CD4-positive, alpha-beta T cell treated with Interleukin-17A for 1 hour (primary cell): ENCODE data around the gene NAPG.
"Not testable (repeated sequence)": the region's sequence is repeated elsewhere in the genome, so short reads cannot be mapped to it uniquely, and the experiment has no call there.

Experiments used
- DNase-seq: peaks from one replicate; pipeline ENCODE4 v3.0.0-alpha.2; 2020

Gene NAPG

DNA sequence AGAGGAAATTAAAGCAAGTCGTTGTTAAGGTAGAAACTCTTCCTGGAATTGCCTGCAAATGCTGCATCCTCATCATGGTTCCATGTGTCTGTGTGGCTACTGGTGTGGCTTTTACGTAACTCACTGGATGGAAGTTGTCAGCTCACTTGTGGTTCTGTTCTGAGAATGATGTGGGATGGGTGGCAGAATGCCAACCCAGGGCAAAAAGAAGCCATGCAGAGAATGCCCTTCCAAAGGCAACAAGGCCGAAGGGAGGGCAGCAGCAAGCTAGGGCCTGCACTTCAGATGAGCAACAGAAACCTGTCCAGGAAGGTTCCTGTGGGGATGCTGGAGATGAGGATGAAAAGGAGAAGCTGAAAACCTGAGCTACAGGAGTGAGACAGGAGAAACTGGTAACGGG is 10.4 kb upstream of the NAPG start:
- no peak for DNase-seq

DNA sequence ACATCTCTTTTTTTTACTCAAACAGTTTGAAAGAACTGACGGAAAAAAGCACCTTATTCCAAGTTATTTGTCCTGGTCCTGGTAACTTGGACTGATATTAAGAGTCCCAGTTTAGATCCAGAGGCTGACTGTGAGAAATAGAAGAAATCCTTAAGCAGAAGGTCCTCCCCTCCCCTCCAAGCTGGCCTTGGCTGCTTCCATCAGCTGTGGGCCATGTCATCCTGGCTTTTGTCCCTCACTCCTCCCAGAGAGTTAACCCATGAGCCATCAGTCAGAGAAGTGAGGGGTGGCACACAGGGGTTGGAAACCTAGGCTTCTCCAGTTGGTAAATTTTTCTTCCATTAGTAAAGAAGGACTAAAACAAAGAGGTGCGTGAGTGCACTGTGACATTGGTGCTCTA is 9.7 kb upstream of the NAPG start:
- no peak for DNase-seq

DNA sequence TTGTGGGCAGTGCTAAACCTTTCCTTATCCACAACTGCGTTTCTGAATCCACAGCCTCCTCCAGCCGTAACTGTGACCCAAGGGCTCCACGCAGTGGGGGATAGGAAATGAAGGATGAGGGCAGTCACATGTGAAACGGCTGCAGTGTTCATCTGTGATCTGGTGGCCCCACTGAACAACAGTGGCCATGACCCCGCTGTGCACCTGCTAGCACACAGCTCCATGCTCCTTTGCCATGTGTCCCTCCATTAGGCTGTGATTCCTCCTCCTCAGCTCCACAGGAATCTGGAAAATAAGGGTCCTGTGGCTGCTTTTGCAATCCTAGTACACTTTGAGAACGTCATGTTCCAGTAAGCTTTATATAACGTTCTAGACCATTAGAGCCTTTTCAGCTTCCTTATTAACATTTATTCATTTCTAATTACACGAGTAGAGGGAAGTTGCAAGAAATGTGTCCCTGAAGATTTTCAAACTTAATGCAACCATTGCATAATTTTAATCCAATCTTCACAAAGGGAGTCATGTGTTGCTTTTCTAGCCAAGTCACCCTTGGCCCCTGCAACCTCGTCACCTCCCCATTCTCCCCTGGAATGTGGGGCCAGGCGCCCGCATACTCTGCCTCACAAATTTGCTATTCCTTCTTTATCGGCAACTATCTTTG is 7.1 kb upstream of the NAPG start:
- DNase-seq = no peak

DNA sequence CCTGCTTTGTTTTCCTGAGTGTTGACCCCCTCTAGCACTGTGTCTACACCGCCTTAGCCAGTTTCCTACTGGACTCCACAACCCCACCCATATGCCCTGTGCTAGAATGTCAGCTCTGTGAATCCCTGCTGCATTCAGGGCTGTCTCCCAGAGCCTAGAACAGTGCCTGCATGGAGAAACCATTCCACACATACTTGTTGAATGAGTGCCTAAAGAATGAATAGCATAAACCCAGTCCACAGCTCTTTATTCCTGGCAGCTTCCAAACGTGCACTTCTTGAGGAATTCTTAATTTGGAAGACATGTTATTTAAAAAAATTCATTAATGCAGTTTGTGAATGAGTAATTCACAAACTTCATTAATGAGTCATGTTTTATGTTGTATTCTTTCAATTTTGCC is 6.5 kb upstream of the NAPG start:
- no peak for DNase-seq

DNA sequence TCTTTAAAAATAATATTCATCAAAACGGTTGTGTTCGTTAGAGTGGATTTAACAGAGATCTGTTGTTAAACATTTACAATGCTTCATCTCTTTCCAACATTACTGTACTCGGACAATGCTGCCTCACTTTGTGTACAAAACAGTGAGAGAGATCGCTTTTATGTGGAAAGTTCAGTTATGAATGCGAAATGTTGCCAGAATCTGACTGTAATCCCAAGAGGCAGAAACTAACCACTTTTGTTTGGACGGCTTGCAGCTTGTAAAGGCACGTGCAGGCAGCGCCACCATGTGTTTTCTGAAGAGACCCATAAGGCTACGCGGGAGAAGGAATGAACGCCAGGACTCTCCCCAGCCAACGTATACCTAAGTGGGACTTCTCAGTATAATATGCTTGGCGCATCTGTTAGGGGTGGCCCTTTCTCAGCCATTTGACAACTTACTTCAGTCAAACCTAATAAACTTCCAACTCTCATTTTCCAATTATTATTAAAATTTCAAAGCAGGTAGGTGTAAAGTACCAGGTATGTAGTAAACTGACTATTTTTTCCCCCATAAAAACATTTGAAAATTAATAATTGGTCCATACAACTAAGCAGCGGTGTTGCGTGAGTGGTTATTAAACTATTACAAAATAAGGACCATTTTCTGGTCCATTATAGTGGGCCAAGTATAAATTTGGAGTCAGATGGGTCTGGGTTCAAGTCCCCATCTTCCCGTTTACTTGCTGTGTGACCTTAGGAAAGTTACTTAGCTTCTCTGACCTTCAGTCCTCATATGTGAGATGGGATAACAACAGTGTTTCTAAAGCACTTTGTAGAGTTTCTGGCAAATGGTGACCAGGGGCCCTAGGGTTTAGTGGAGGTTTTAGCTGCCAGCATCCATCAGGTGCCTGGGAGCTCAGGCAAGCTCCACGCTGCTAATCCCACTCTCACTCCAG is 5.6 kb upstream of the NAPG start:
- DNase-seq = peak; percentile 66

DNA sequence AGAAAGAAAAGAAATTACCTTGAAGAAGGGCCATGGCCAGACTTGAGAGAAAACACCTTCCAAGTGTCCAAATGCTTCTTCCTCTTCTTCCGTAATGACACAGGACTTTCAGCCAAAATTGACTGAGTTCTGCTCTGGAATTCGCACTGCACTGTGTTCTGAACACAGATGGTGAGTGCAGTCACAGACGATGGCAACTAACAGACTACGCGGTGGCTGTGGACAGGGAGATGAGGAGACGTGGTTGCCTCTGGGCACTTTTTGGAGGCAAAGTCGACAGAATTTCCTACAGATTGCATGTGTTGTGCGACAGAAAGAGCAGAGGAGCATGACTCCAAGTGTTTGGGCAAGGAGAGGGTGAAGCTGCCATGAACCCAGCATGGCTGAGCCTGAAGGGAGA is 4.3 kb upstream of the NAPG start:
- no peak for DNase-seq

DNA sequence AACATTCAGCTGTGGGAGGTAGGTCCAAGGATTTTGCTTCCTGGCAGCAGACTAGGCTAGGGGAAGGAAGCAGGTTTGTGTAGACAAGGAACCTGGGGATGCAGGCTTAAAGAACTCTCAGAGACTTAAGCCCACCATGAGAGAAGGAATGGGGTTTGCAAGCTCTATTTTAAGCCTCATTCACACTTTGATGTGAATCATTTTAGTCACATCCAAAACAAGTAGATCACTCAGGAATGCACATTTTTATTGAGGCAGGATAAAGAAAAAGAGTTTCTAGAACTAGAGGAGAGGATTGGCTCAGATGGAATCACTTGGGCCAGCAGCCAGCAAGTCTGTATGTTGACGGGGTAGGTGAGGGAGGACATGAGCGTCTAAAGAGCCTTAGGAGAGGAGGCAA is 3.3 kb upstream of the NAPG start:
- DNase-seq = no peak

DNA sequence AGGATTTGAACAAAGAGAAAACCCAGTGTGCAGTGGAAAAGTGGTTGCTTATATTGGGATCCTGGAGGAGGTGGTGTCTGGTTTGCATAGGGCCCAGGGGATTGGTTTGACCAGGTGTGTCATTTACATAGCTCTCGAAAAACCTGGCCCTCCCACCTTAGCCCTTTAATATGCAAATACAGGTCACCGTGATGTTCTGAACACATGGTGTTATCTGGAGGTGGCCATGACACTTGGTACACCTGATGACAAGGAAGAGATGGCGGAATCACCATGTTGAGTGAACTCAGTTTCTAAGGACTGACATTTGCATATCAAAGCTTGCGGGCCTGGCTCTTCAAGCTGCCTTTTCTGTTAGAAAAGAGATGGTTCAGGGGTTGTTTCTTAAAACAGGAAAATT is 2.3 kb upstream of the NAPG start:
- no peak for DNase-seq

DNA sequence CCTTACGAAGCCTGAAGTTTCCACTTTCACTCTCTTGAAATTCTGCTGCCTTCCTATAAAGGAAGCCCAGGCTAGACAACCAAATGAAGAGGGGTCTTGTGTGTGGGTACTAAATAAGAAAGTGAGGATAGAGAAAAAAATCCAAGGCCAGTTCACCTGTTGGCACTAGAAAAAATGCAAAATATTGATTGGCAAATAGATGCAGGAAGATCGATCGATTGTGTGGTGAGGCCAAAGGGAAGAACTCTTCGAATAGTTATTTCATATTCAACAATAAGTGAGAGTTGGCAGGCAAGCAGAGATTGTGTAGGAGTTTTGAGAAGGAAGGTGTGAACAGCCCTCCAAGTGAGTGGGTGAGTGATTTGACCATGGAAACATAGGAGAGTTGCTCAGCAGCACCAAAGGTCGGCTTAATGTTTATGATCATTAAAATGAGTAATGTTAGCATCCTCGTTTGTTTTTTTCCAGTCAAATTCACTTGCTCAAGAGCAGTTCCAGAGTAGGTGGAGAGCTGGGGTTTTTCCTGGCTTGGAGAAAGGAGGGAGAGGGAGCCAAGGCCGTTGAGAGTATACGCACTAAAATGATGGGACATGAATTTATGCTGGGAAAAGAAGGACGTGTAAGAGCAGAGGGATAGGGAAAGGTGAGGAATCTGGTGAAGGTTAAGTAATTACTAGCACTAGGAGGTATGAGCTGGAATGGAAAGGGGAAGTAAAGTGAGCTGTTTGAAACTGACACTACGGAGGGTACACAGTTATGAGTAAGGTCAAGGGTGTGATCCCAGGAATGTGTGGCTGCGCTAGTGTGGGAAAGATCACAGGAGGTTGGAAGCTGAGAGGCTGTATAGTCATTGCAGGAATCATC is 1.1 kb upstream of the NAPG start:
- DNase-seq = no peak

DNA sequence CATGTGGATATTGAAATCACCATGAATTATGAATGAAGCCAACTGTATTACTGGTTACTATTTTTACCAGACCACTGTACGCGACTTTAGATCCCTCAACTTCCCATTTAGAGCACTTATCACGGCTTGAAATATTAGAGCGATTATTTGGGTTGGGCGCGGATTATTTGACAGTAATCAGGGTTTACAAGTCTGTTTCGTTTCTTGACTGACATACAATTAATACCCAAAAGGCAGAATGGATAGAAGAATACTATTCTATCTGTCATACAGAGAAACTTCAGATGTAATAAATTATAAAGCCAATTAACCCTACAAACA is 496 bp upstream of the NAPG start:
- DNase-seq = no peak

DNA sequence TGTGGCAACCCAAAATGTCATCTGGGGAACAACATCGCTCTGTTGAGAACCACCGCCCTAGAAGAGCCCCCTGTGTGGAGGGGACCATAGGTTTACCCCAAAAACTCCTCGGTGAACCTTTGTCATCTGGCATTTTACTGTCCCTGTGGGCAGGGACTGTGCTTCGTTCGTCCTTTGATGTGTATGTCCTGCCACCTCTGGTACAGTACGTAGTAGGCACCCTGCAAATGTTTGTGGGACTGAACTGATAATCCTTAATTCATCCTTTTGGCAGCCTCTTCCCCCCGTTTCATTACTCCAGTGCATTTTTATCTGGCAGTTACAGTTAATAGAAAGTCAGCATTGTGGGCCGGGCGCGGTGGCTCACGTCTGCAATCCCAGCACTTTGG is 728 bp downstream of the NAPG start:
- DNase-seq = no peak

DNA sequence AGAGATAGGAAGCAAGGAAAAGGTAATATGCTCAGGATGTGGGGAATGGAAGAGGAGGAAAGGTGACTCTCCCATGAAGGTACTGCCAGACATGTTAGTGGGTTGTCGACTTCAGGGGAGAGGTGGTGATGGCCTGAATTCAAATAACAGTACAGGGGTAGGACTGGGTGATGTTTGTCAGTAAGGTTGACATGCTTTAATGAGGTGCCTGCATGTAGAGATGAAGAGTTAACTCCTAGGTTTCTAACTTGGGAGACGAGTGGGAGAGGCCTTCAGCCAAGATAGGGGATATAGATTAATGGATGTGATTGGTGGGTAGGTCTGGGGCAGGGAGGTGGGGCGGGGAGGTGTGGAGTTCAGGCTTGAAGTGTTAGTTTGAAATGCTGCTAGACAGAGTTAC is 2.6 kb downstream of the NAPG start:
- DNase-seq = no peak

DNA sequence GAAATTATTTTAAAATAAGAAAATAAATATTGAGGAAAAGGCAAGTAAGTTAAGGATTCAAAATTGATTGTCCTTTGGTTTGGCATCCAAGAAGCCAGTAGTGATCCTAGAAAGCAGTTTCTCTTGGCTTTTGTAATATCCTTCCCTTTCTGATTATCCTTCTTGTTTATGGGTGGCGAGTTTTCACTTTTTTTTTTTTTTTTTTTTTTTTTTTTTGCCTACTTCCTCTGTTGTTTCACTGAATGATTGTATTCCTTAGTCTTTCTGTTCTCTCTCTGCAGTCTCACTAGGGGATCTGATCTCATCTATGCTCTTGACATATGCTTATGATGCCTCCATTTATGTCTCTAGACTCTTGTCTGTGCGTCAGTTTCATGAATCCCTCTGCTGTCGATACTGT is 4.2 kb downstream of the NAPG start:
- no peak for DNase-seq

DNA sequence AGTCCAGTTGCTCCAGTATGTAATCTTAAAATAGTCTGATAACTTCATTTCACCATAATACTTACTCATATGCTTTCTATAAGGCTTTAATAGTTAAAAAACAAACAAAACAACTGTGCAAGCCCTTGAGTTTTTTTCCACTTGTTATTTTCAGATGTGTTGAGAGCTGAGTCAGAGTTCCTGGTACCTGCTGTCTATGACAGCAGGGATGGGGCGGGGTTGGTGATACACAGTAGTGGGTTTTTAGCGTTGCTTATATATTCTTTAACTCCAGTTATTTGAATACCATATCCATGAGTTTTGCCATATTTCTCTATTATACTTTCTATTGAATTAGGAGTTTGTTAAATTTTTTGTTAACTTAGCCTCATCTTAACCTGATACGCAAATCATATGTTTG is 5.0 kb downstream of the NAPG start:
- DNase-seq = no peak

DNA sequence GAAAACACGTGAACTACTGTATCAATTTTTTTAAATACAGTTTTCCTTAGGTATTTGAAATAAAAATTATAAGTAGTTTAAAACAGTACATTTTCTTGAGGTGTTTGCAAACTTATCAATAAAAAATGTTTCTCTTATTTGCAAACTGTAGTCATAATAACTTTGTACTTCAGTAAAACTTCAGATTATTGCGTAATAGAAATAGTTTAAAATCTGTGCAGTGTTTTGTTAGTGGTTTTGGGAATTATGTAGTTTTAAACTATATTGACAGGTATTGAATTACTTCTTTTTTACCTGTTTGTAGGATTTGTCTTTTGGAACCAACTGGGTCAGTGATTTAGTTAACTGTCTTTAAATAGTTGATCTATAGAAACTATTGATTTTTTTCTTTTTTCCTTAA is 7.3 kb downstream of the NAPG start:
- DNase-seq = no peak

DNA sequence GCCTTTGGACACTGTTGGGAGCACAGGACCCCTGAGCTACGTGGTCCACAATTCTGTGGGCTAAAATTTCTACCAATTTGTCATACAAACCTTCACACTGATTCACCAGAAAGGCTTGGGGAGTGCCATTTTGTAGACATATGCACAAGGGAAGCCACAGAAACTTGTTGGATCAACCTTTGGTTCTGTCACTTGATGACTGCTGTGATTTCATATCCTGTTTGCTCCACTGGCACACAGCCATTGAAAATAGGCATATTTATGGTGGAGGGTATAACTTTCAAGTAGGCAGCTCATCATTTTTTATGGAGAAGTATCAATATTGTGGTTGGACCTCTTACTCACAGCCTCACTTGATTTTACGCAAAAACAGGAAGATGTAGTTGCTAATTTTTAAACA is 10.5 kb downstream of the NAPG start:
- DNase-seq = no peak

DNA sequence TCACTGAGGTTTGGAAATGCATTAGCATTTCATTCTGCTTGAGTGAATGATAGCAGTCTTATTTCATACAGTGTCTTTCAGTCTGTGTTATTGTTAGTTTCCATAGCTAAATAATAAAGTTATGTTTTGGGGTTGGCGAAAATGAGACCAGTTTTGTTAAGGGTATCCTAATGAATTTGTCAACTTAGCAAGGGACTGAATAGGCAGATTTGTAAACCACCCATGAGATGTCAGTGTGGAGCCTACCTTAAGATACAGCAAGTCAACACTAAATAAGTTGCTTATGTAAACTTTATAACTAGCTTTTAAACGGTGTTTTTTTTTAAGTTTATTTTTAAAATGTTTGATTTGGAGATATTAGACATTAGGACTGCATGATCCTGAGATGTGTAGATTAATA is 11.9 kb downstream of the NAPG start:
- DNase-seq = no peak

DNA sequence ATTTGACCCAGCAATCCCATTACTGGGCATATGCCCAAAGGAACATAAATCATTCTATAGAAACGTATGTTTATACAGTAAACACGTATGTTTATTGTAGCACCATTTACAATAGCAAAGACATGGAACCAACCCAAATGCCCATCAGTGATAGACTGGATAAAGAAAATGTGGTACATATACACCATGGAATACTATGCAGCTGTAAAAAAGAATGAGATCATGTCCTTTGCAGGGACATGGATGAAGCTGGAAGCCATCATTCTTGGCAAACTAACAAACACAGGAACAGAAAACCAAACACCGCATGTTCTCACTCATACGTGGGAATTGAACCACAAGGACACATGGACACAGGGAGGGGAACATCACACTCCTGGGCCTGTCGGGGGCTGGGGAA is 13.3 kb downstream of the NAPG start:
- not testable (repeated sequence) for DNase-seq

DNA sequence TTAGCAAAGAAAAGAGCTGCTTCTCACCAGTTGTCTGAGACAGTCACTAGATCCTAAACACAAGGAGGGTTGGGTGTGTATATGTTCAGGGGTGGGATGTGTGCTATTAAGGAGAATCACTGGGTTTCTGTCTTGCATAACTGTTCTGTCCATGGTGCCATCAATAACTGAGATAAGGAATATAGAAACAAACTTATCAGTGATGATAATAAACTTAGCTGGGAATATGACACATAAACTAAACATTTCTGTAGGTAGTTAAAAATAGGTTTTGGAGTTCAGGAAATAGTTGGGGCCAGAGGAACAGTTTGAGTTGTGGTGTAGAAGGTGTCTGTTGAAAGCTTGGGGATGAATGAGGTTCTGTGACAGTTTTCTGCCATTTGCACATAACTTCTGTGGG is 17.4 kb downstream of the NAPG start:
- DNase-seq = no peak

DNA sequence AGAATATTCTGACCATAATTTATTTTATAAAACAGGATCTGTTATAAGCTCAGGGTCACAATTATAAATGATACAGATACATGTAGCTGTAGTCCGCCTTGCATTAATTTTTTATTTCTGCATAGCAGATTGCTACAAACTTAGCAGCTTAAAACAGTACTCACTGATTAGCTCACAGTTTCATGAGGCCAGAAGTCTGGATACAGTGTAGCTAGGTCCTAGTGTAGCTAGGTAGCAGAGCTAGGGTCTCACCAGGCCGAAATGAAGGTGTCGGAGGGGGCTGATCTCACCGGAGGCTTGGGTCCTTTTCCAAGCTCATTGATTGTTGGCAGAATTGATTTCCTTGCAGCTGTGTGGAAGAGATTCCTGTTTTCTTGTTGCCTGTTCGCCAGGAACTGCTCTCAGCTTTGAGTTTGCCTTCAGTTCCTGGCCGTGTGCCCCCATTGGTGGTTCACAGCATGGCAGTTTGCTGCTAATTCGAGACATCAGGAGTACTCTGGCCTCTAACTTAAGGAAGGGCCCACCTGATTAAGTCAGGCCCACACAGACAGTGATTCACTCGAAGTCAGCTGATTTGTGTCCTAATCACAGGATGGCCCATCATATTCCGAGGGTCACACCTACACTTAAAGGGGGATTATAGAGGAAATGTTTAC is 18.4 kb downstream of the NAPG start:
- DNase-seq = no peak

DNA sequence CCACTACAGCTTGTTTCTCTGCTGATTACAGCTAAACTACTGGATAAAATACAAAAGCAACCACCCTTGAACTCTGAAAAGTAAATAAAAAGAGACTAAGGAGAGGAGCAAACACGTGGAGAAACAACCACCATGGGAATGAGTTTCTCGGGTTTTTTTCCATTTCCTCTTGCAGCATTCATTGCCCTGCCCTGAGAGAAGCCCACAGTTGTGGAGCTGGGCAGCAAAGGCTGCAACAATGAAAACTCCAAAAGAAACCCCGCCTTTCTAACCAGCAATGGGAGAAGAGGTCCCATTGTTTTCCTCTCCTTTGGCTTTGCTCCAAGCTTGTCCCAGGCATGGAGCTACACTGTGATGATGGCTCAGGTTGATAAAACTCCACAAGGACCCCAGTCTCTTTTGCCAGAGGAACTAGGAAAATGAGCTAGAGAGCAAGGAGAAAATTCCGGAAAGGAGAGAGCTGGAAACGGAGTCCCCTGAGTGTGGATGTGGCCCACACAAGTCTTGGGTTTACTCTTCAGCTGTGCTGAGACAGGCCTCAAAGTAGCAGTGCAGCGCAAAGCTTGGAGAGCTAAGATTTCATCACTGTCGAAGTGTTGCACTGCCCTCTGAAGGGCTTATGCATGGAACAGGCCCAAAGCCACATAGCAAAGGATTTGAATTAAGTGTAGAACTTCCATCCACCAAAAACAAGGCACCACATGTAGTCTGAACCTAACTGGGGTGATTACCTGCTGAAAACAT is 20.9 kb downstream of the NAPG start:
- no peak for DNase-seq

DNA sequence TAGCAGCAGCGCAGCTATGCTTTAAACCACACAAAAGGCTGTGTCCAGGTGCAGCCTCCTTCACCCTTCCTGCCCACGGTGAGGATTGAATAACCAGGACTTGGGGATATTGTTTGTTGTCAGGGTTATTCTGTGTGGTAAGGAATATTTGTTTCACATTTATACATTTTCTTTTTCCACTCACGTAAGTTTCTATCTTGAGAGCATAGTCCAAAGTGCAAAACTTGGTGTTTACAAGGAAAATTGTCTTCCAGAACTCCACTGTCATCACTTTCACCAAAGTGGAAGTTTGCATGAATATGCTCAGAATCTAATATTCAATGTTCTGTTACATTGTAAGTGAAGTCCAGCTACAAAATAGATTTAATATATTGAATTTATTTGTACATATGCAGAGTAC is 26.4 kb downstream of the NAPG start:
- no peak for DNase-seq

DNA sequence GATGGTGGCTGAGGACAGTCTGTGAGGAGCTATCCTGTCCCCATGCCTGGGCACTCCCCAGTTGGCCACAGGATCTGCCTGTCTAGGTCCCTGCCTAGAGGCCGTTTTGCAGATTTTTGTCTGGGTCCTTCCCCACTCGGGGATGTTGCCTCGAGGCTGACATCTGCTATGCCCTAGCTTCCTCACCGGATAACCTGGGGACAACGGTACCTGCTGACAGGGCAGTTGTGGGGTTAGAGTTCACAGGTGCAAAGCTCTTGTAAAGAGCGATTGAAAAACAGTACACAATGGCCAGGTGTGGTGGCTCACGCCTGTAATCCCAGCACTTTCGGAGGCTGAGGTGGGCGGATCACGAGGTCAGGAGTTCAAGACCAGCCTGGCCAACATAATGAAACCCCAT is 30.4 kb downstream of the NAPG start:
- not testable (repeated sequence) for DNase-seq
